NCI-H345 treated with DMSO at 0.1 percent for 48 hours (cell line): Measurements from ENCODE around the gene DTNBP1.

ENCODE experiments used
- DNase-seq: peaks from one replicate; lab custom pipeline; 2025; ENCODE audit not compliant: unreplicated experiment; lab: John Stamatoyannopoulos, UW

DTNBP1 gene

DNA sequence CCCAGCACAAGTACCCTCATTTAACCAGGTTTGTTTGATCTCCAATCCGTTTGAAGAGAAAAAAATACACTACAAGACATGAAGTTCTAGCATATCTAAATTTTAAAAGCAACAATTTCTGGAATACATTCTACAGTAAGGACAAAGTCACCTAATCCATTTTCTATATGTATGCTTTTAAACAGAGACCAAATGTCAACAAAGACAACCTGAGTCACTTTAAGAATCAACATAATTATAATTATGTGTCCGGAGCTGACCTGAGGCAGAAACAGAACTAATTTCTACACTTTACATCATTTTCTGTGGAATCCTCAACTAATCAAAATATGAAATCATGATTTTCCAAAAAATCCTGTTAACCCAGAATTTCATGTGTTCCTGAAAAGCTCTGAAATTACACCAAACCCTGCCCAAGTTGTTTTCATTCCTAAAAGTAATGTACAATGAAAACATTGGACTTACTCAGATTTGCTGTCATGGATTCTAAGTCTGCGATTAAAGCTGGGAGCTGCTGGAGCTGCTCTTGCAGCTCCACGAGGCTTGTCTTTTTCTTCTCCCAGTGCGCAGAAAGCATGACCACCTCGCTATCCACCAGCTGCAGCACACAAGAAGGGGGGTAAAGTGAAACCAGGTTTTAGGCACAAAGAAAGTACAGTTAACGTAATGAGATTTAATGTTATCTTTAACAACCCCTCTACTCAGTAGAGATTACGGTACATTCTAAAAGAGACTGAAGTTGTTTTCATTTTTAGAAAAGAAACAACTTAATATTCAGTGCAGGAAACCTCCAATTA, 35.8 kb downstream of the DTNBP1 start:
- DNase-seq = no peak

DNA sequence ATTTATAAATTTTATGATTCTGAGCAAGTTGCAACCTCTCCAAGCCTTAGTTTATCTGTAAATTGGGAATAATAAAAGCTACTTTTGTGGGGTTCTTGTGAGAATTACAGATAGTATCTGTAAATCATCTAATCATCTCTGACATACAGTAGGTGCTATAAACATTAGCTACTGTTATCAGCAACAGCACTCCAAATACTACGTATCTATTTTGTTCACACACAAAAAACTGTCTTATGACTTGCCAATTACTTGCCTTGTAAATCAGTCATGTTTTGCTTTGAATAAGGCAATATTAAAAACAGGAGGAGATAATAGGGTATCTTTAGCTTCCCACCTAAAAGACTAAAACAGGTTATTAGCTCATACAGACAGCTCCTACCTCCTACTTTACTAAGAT, 36.7 kb downstream of the DTNBP1 start:
- DNase-seq = no peak

DNA sequence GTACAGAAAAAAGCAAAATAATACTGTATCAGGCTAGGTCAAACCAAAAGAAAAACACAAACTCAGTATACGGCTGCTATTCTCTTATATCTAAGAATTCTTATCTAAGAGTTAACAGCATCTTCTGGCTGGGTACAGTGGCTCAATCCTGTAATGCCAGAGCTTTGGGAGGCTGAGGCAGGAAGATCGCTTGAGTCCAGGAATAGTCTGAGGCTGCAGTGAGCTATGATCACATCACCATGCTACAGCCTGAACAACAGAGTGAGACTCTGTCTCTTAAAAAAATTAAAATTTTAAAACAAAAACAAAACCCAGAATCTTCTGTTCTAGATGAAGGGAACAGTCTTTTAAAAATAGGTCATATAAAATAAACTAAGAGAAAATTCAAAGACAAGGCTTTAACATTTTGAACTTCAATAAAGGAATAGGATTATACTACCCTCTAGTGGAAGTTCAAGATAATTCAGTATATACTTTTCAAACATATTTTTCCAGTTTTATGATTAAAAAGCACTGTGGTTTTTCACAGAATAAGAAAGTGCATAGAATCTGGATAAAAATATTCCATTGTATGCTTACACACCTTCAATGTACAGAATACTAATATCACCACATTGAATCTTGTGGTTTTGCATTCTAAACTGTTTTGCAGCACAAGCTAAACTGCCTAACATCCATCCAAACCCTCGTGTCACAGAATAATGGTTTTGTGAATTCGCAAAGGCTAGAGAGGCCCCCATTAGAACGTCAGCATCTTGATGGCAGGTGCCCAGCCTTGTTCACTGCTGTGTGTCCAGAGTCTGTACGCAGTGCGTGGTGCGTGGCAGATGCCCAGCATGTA, 39.3 kb downstream of the DTNBP1 start:
- DNase-seq = no peak

- no peak for DNase-seq
These were observed 40.6 kb downstream of the DTNBP1 start for GRCh38 chr6:15622045-15622740.

DNA sequence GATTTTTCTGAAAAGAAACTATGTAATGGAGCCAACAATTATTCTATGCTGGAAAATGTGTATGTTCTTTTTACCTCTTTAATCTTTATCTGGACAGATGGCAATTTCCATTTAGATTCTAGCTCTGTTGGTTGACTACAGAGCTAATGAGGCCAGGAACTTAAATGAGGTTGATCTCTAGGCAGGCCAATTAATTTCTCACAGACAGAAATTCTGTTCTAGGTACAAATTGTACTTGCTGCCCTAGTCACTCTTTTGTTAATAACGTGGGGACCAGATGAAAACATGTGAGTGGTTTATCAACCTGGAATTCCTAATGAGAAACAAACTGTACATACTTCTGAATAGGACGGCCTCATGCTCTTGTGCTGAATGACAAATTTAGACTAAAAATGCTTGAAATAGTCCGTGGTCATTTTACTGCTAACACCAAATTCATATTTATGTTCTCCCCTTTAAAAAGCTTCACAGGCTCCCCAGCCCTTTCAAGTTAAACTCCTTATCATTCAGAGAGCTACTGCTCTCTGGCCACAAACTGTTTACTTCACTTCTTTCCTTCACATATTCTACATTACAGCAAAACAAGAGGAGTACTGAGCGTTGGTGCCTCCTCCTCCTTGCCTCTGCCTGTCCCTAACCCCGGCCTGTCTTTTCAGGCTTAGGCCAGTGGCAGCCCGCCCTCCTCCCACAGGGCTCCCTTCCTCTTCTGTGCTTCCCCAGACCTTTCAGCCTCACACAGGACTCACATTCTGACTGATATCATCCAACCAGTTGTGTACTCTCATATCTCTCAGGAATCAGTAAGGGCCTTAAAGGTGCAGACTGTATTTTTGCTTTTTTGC, 41.4 kb downstream of the DTNBP1 start:
- no peak for DNase-seq

DNA sequence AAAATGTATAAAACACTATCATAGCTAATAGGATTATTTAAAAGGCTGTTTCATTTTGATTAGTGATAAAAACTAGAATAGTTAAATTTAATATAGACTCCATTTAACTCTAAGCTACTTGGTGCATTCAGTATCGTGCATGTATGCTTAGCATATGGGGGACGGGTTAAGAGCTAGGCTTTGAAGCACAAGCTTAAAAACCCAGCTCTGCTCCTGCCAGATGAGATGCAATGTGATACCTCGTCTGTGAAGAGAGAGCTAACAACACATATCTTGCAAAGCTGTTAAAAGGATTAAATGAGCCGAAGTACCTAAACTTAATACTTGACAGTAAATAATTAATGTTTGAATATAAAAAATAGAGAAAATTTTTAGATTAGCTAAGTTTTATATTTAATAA, 42.2 kb downstream of the DTNBP1 start:
- no peak for DNase-seq

GRCh38 chr6:15619330-15619729, 43.5 kb downstream of the DTNBP1 start:
- DNase-seq = no peak

- DNase-seq = no peak
These were observed 44.1 kb downstream of the DTNBP1 start for GRCh38 chr6:15618685-15619084.

GRCh38 chr6:15616261-15616660, 46.6 kb downstream of the DTNBP1 start:
- no peak for DNase-seq

DNA sequence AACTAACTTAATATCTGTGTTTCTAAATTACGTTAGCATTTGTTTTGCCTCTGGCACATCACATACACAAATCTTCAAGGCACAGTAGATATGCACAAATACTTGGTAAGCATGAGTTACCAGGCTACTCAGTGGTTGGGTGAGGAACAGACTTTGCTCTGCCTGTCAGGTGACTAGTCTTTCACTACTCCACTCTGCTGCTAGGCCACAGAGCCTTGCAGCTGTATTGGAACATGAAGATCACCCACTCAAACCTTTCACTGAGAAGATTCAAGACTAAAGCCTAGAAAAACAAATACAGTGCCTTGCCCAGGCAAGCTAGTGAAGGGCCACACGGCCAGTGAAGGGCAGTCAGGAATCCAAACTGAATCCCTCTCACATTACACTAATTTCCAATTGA, 47.0 kb downstream of the DTNBP1 start:
- no peak for DNase-seq

GRCh38 chr6:15614277-15614676, 48.6 kb downstream of the DTNBP1 start:
- DNase-seq = no peak

GRCh38 chr6:15608396-15608795, 54.4 kb downstream of the DTNBP1 start:
- DNase-seq = no peak

DNA sequence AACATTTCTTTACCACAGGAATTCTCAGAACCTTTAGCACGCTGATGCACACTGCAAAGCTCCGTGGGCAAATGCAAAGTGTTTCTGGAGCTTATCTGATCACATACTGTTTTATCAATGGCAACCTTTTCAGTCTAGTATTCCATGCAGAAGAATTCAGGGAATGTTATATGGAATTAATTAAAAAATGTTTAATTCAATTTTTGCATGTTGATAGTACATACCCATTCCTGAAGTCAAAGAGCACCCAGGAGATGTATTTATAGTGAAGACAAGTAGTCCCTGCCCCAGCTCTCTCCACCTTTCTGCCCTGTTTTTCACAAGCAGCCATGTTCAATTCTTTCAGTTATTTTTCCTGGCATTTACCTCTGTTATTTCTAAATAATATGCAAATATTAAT, 55.2 kb downstream of the DTNBP1 start:
- DNase-seq = no peak

DNA sequence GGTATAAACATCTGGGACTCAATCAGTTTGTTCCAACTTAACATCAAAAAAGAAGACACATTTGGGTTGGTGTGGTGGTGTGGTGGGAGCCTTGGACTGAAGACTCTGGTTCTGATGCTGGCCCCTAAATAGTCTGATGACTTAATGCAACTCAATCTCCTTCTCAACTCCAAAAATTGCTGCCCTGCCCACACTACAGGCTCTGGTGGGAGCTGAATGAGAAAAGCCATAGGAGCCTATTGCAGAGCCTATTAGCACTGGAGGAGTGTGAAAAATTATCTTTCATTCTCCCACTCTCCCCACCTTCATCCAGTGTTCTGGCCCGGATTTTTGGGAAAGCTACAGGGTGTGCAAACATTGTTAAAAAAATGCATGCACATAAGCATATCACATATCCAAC, 56.5 kb downstream of the DTNBP1 start:
- no peak for DNase-seq

DNA sequence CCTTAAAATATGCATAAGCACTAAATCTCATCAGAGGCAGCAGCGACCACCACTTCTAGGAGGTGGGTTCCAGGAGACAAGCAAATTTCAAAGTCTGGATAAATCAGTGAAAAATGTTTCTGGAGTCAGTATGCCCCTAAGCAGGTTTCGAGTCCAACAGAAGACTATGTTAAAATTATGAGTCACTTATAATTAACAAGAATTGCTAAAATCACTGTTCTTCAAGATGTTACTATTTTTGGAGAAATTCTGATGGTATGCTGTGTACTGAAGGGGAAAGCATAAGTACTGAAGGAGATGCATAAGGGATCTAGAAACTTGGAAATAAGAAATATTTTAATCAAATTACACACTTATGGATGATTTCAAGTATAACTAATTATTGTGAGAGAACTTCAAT, 58.0 kb downstream of the DTNBP1 start:
- no peak for DNase-seq

- DNase-seq = no peak
These were observed 60.7 kb downstream of the DTNBP1 start for GRCh38 chr6:15602154-15602553.

DNA sequence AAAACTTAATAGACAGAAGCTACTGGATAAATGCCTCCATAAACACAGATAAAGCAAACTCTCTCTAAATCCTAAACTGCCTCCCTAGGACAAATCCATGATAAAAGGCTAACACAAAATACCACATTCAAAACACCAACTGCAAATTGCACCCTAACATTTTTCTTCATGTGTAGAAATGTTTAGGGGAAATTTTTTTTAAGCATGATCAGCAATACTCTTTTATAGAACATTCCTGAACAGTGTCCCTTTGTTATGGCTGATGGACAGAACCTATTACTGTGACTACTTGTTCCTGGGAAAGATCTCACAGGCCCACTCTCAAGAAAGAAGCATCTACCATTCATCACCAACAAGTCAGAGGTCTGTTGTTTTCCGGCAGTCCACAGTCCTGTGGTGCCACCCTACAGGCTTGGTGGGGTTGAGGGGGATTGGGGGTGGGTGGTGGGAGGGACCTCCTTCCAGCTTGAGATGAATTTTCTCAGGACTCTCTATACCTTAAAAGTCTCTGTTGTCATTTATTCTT, 64.5 kb downstream of the DTNBP1 start:
- no peak for DNase-seq

DNA sequence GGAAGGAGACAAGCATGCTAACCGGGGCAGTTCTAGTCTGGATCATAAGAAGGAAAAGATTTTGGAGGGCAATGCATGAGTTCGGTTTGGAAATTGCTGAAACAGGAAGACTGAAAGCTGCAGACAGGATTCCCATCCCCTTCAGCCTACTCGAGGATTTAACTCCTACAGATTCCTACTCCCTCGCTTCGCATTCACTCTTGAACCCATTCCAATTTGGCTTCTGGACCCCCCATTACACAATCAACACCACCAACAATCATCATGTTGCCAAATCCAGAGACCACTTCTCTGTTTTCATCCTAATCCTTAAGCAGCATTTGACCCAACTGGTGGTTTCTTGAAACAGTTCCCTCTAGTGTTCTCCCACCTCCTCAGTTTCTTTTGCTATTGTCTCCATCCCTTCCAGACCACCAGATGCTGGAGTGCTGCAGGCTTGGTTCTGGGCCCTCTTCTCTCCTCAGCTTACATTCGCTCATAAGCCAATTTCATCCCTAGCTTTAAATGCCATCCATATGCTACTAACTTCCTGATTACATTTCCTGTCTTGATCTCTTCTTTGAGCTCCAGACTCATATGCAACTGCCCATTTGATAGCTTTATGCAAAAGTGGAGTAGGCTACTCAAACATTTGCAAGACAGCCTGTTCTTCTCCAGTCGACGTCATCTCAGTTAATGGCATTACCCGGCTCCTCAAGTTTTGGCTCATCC, 66.5 kb downstream of the DTNBP1 start:
- no peak for DNase-seq

GRCh38 chr6:15595461-15596173, 67.2 kb downstream of the DTNBP1 start:
- no peak for DNase-seq
